IPS DF 6.9 (cell line): Measurements from ENCODE around the gene CYP26A1.

Experiments used
- DNase-seq: peaks from one replicate; pipeline ENCODE4 v3.0.0-alpha.2; 2013; ENCODE audit warnings: low read depth, low spot score
- H3K27ac ChIP-seq: one replicate; pipeline ENCODE4 v1.5.1; 2013; ENCODE audit warnings: low read length, control low read depth
- H3K27me3 ChIP-seq: 2 replicates; pipeline ENCODE4 v1.6.1; 2013; ENCODE audit warnings: mild to moderate bottlenecking, low read length; ENCODE audit not compliant: control insufficient read depth, insufficient read depth
- H3K36me3 ChIP-seq: 2 replicates; pipeline ENCODE4 v1.6.1; 2013; ENCODE audit warnings: low read length; ENCODE audit not compliant: control insufficient read depth, insufficient read depth
- H3K4me1 ChIP-seq: 2 replicates; pipeline ENCODE4 v1.6.1; 2013; ENCODE audit warnings: low read length; ENCODE audit not compliant: control insufficient read depth, insufficient read depth
- H3K4me3 ChIP-seq: 2 replicates; pipeline ENCODE4 v1.5.1; 2013; ENCODE audit warnings: mild to moderate bottlenecking, low read length
- H3K9me3 ChIP-seq: 2 replicates; pipeline ENCODE4 v1.6.1; 2013; ENCODE audit warnings: low read length, inconsistent platforms; ENCODE audit not compliant: control insufficient read depth, insufficient read depth
- WGBS: extraction: QIAGEN DNeasy Blood & Tissue Kit; methylation state at CpG from one replicate; pipeline ENCODE4 v1.1.7; 2013; ENCODE audit warnings: mixed read lengths, missing lambda C conversion rate; ENCODE audit not compliant: insufficient read length, insufficient coverage; 5-methylcytosine and 5-hydroxymethylcytosine counted together

The CYP26A1 gene

DNA sequence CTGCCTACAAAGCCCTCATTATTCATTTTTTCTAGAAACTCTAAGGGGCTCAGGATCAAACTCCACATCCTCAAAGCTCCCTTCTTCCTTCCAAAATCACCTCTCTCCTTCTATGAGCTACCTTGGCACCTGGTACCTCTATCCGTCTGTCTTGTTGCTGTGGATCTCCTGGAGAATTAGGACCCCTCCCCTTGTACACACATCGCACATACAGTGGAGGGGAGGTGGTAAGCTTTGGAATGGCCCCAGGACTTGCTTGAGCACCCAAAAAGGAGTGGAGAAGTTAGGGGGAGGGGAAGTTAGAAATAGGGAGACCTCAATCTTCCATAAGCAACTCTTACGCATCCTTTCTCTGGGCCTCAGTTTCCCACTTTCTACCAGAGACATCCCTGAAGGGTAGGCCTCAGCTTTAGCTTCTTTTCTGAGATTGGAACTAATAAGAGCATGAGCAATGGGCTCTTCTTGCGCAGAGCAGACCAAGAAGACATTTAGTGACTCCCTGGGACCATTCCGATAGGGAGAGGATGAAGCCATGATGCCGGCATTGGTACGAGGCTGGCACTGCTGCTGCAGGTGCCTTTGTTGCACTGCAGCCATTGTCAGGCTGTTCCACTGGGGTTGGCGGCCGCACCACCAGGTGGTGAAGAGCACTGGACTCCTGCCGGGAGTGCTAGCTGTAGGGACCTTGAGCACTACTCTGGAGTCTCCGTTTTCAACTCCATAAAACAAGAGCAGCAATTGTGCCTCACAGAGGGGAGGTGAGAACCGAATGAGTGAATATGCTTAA lies 8.6 kb upstream of the CYP26A1 start:
- Histone ChIP-seq H3K27ac (no peak overlapping the region), H3K4me1 (peaks cover 14% of the 10 kb centered on the region), H3K36me3 (peaks cover 2% of the 10 kb centered on the region; the same call in 1 of the 2 replicates), H3K4me3 (no peak overlapping the region; the same call in 1 of the 2 replicates), H3K27me3 (peaks cover 98% of the 10 kb centered on the region), H3K9me3 (no peaks in the 10 kb centered on the region)
- DNase-seq, result no peak
- whole genome bisulfite sequencing, result no CpG with 5 or more reads among the region's 12 CpGs

DNA sequence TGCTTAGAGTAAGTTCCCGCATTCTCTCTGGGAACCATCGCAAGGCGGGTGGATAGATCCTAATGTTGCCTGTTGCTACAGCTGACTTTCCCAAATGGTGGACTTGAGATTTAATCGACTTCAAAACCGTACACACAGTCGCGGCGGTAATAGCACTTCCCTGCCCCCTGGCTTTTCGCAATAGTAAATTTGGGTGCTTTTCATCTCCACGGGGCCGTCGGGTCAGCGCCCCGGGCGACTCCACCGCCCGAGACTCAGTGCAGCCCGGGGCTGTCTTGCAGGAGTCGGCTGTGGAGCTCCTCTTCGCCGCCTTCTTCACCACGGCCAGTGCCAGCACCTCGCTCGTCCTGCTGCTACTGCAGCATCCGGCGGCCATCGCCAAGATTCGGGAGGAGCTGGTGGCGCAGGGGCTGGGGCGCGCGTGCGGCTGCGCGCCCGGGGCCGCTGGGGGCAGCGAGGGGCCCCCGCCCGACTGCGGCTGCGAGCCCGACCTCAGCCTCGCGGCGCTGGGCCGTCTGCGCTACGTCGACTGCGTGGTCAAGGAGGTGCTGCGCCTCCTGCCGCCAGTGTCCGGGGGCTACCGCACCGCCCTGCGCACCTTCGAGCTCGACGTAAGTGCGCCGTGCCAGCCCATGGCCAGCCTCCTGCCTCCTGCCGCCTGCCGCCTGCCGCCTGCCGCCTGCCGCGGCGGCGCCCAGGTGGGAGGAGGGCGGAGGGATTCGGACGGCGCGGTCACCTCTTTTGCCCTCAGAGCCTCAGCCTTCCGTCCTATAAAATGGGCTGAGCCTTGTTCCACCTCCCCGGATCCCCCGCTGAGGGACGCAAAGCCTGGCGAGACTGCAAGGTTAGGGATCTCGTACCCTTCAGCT lies 7.8 kb upstream of the CYP26A1 start:
- DNase-seq, result no peak
- Histone ChIP-seq H3K4me1 (peaks cover 11% of the 10 kb centered on the region), H3K4me3 (peak overlapping the region; percentile 18; the same call in 1 of the 2 replicates), H3K27ac (no peak overlapping the region), H3K9me3 (no peaks in the 10 kb centered on the region), H3K27me3 (peaks cover 98% of the 10 kb centered on the region), H3K36me3 (peaks cover 2% of the 10 kb centered on the region; the same call in 1 of the 2 replicates)
- WGBS, result no CpG with 5 or more reads among the region's 81 CpGs

DNA sequence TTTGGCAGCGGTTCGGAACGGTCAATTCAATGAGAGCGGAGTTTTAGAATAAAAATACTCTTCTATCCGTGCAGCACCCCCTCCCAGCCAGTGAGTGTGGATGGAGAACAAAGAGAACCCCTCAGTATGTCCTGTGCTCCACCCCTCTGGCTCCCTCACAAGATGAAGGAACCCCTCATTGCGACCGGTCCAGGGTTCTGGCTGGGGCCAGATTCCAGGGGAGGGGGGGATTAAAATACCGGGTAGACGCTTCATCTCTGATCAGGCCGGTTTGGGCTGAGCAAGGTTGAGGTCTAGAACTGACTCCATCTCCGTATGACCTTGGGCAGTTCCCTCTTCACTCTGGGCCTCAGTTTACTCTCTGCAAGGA lies 7.2 kb upstream of the CYP26A1 start:
- no CpG with 5 or more reads among the region's 11 CpGs for WGBS
- H3K27ac ChIP-seq, result no peak overlapping the region
- no peak for DNase-seq
- H3K4me3 ChIP-seq, result no peak overlapping the region
- no peaks in the 10 kb centered on the region for H3K9me3 ChIP-seq
- peaks cover 11% of the 10 kb centered on the region for H3K4me1 ChIP-seq
- H3K36me3 ChIP-seq, result peaks cover 2% of the 10 kb centered on the region; the same call in 1 of the 2 replicates
- peaks cover 97% of the 10 kb centered on the region for H3K27me3 ChIP-seq

DNA sequence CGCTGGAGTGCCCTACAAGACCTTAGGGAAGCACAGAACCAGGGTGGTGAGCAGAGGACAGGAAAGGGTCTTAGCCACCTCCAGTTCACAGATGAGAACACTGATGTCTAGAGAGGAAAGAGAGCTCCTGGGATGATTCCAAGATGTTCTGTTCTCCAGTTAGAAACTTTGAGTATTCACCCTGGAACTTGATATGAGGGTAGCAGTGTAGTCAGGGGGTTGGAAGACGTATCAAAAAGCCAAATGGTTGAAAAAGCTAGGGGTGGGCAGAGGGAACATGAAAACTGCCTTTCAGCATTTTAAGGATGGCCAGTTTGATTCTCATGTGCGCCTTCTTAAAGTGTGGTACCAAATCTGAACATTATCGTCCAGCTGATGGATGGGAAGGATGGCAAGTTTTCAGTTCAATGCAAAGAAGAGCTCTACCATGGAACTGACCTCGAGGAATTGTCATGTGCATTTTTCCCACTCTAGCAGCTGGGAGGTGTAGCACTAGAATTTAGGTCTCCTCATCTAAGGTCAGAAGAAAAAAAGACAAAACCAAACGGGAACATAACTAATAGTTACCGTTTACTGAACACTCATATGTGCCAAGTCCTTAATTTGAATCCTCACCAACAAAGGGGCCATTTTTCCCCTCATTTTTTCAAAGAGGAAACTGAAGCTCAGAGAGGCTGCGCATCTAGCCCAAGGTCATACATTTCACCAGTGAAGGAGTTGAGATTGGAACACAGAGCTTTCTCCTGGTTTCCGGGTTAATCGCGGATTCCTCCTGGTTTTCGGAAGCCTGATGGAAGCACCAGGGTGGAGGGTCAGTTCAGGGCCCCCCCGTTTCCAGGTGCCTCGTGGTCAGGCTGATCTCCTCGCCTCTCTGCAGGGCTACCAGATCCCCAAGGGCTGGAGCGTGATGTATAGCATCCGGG lies 6.0 kb upstream of the CYP26A1 start:
- H3K36me3 ChIP-seq, result no peaks in the 10 kb centered on the region
- peaks cover 9% of the 10 kb centered on the region for H3K4me1 ChIP-seq
- H3K27me3 ChIP-seq, result peaks cover 97% of the 10 kb centered on the region
- no peaks in the 10 kb centered on the region for H3K9me3 ChIP-seq
- H3K27ac ChIP-seq, result no peak overlapping the region
- WGBS, result no CpG with 5 or more reads among the region's 17 CpGs
- no peak for DNase-seq
- H3K4me3 ChIP-seq, result no peak overlapping the region

DNA sequence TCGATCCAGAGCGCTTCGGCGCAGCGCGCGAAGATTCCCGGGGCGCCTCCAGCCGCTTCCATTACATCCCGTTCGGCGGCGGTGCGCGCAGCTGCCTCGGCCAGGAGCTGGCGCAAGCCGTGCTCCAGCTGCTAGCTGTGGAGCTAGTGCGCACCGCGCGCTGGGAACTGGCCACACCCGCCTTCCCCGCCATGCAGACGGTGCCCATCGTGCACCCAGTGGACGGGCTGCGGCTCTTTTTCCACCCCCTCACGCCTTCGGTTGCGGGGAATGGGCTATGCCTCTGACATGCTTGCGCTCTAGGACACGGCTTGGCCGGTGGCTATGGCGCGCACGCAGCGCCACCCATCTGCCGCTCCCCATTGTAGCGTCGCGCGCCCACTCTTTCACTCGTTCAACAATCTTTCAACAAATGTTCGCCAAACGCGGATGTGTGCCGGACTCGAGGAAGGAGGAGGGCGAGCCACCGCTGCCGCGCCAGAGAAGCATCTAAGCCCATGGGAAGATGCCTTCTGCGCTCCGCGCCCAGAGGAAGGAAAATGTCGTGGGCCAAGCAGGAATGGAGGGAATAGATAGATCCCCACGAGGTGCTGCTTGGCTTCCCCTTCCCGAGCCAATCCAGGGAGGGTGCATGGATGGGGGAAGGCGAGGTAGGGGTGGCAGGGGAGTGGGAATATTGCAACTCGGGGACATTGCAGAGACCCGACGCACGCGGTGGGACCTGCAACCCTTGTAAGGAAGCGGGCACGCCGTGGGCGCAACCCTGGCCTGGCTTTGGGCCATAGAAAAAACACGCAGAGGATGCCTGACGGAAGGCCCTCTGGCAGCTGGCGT lies 5.1 kb upstream of the CYP26A1 start:
- Histone ChIP-seq H3K4me3 (peak overlapping the region; percentile 15; the same call in 1 of the 2 replicates), H3K36me3 (no peaks in the 10 kb centered on the region), H3K27me3 (peaks cover 94% of the 10 kb centered on the region), H3K27ac (no peak overlapping the region), H3K9me3 (no peaks in the 10 kb centered on the region), H3K4me1 (peaks cover 13% of the 10 kb centered on the region)
- WGBS, result no CpG with 5 or more reads among the region's 73 CpGs
- DNase-seq, result no peak

DNA sequence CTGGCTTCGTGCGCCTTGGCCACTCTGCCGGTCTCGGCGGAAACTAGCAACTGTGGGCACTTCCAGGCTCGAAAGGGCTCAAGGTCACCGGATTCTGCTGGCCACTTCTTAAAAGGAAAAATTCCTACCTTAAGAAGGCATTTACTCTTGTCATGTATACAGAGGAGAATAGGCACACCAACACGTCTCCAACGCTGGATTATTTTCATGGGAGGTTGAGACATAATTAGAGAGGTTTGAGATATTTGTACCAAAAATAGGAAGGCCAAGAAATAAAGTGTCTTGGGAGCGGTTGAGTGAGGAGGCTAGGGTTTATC lies 4.5 kb upstream of the CYP26A1 start:
- Histone ChIP-seq H3K27ac (no peak overlapping the region), H3K4me3 (no peak overlapping the region), H3K9me3 (no peaks in the 10 kb centered on the region), H3K4me1 (peaks cover 13% of the 10 kb centered on the region), H3K36me3 (no peaks in the 10 kb centered on the region), H3K27me3 (peaks cover 92% of the 10 kb centered on the region)
- no peak for DNase-seq
- WGBS, result no CpG with 5 or more reads among the region's 10 CpGs

DNA sequence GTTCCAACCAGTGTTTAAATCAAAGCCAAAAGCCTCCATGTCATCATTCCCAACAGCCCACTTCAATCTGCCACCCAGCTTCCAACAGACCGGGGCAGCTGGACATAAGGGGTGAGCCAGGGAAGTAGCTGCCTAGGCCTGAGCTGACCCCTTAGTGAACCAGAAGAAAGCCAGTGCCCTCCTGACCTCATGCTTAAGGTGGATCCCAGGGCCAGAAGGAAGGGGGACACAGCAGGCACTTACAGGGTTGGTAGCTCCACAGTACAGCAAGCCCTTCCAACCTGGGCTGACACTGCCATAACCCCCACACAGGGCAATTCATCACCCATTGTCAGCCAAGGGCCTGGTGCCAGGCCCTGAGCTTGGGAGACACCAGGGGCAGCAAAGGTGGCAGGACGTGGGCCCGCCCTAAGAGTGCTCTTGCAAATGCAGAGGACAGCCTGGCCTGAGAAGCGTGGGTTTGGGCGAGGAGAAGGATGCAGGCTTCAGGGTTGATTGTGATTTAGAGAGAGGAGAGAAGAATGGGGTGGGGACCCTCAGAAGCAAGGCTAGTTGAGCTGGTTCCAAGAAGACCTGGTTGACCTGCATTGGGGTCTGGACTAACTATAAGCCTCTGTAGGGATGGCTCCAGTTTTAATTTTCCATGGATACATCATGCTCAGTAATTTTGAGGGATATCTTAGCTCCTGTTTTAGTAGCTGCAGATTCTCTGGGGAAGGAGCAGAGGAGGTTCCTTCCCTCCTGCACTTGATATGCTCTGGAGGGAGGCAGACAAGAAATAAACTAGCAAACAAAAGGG lies 3.1 kb upstream of the CYP26A1 start:
- peaks cover 16% of the 10 kb centered on the region for H3K4me1 ChIP-seq
- H3K27me3 ChIP-seq, result peaks cover 92% of the 10 kb centered on the region
- no peaks in the 10 kb centered on the region for H3K9me3 ChIP-seq
- no peak overlapping the region for H3K27ac ChIP-seq
- no peaks in the 10 kb centered on the region for H3K36me3 ChIP-seq
- no peak overlapping the region for H3K4me3 ChIP-seq
- WGBS, result no CpG with 5 or more reads among the region's 5 CpGs
- DNase-seq, result no peak

DNA sequence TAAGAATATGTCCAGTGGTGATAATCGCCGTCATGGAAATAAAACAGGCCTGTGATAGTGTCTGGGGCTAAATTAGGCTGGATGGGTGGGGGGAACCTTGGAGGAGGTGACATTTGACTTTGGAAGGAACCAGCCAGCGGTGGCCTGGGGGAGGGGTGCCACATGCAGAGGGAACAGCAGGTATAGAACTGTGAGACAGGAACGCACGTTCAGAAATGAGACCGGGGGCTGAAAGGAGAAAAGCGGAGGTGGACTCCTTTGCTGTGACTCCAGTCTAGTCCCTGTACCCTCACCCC lies 2.6 kb upstream of the CYP26A1 start:
- Histone ChIP-seq H3K27ac (no peak overlapping the region), H3K4me3 (no peak overlapping the region), H3K27me3 (peaks cover 93% of the 10 kb centered on the region), H3K9me3 (no peaks in the 10 kb centered on the region), H3K4me1 (peaks cover 19% of the 10 kb centered on the region), H3K36me3 (no peaks in the 10 kb centered on the region)
- no peak for DNase-seq
- no CpG with 5 or more reads among the region's 7 CpGs for WGBS

DNA sequence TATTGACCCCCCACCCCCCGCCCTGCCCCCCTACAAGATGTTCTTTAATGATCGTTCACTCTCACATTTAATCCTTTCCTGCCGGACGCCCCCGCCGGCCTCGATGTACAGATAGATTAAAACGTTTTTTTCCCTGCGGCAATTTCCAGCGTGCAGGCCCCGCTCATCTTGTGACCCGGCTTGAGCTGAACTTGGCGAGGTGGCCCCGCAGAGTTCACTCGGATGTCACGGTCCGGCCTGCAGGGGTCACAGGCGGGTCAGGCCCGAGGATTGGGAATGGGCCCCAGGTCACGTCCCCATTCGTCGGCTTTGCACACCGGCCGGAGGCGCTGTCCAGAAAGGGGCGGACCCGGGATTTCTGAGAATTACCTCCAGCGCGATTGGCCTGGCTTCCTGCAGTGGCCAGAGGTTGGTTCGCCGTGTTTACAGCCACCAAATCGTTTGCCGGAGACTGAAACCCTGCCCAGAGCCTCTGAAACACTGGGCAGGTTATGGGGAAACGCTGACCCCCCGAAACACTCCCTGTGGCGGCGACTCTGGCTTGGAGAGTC lies 1.9 kb upstream of the CYP26A1 start:
- DNase-seq, result no peak
- peaks cover 90% of the 10 kb centered on the region for H3K27me3 ChIP-seq

More for the DNA sequence above, 1.9 kb upstream of the CYP26A1 start:
- Histone ChIP-seq H3K9me3 (no peaks in the 10 kb centered on the region), H3K4me3 (peak overlapping the region; percentile 8; the same call in 1 of the 2 replicates), H3K27ac (no peak overlapping the region), H3K4me1 (peaks cover 19% of the 10 kb centered on the region), H3K36me3 (no peaks in the 10 kb centered on the region)
- WGBS, result no CpG with 5 or more reads among the region's 37 CpGs
